Activated T-helper 1 cell treated with anti-CD3 and anti-CD28 coated beads, Interleukin-12 subunit alpha, Interleukin-12 subunit beta, Interleukin-2, Interleukin-4 antibody, amounts not matched to agents 30 ng/mL and 10 ng/mL and 1 ng/mL, durations not matched to agents 14 hours and 24 hours and 36 hours (primary cell): ENCODE measurements around the gene HAUS5. TPM values are rescaled to one million over a fixed set of nuclear protein-coding genes. Genes with fewer than 3 reads are reported as not detected.

Experiments
- DNase-seq: peaks from one replicate; pipeline ENCODE4 v3.0.0; 2021; ENCODE audit warnings: low spot score
- H3K27ac Mint-ChIP-seq: one replicate; pipeline ENCODE4 v1.8.0; 2021; ENCODE audit warnings: mild to moderate bottlenecking, mixed read lengths
- H3K27me3 Mint-ChIP-seq: one replicate; pipeline ENCODE4 v1.8.0; 2022; ENCODE audit warnings: mild to moderate bottlenecking, moderate library complexity, mixed read lengths; ENCODE audit not compliant: insufficient read depth
- H3K36me3 Mint-ChIP-seq: one replicate; pipeline ENCODE4 v1.8.0; 2021; ENCODE audit warnings: low read depth, mixed read lengths
- H3K4me1 Mint-ChIP-seq: one replicate; pipeline ENCODE4 v1.8.0; 2021; ENCODE audit warnings: low read depth, mixed read lengths
- H3K4me3 Mint-ChIP-seq: one replicate; pipeline ENCODE4 v1.8.0; 2021; ENCODE audit warnings: mild to moderate bottlenecking, moderate library complexity, mixed read lengths
- H3K9me3 Mint-ChIP-seq: one replicate; pipeline ENCODE4 v1.8.0; 2021; ENCODE audit warnings: mixed read lengths
- intact Hi-C: fragments of 100-400 bp; cut with micrococcal nuclease; formaldehyde crosslinking; loops from one replicate; pipeline ENCODE4 v1.15.1; 2024
- total RNA-seq: library from RNA; stranded (reverse); gene quantifications from 2 replicates; pipeline ENCODE4 v1.2.3, GENCODE V29; 2022

The HAUS5 gene
- total RNA-seq, 1 donor from 2014 or later: 41.0 TPM

- intact Hi-C loops: no loop called here
- Mint-ChIP-seq H3K9me3 (no peaks in the 10 kb centered on the region), H3K4me3 (no peak overlapping the region), H3K27me3 (no peaks in the 10 kb centered on the region), H3K4me1 (peaks cover 21% of the 10 kb centered on the region), H3K36me3 (peaks cover 7% of the 10 kb centered on the region), H3K27ac (no peak overlapping the region)
- DNase-seq: no peak
These were observed 2.5 kb downstream of the HAUS5 start for GRCh38 chr19:35615036-35615435.

- Mint-ChIP-seq H3K36me3 (peaks cover 22% of the 10 kb centered on the region), H3K4me1 (peaks cover 2% of the 10 kb centered on the region), H3K27me3 (no peaks in the 10 kb centered on the region), H3K9me3 (no peaks in the 10 kb centered on the region), H3K4me3 (no peak overlapping the region), H3K27ac (no peak overlapping the region)
- intact Hi-C loops: no loop called here
- no peak for DNase-seq
These were observed 6.3 kb downstream of the HAUS5 start for GRCh38 chr19:35618857-35619256.

GRCh38 chr19:35619290-35619923, 6.9 kb downstream of the HAUS5 start:
- no peak overlapping the region for H3K4me3 Mint-ChIP-seq
- H3K4me1 Mint-ChIP-seq: no peaks in the 10 kb centered on the region
- H3K27ac Mint-ChIP-seq: no peak overlapping the region
- peaks cover 22% of the 10 kb centered on the region for H3K36me3 Mint-ChIP-seq
- no peaks in the 10 kb centered on the region for H3K27me3 Mint-ChIP-seq
- intact Hi-C loops: no loop called here
- no peak for DNase-seq
- H3K9me3 Mint-ChIP-seq: no peaks in the 10 kb centered on the region

GRCh38 chr19:35620001-35620400, 7.5 kb downstream of the HAUS5 start:
- no peak for DNase-seq
- H3K36me3 Mint-ChIP-seq: peaks cover 22% of the 10 kb centered on the region

GRCh38 chr19:35621708-35622107, 9.2 kb downstream of the HAUS5 start:
- Mint-ChIP-seq H3K36me3 (peaks cover 16% of the 10 kb centered on the region), H3K9me3 (no peaks in the 10 kb centered on the region), H3K27me3 (no peaks in the 10 kb centered on the region), H3K4me1 (no peaks in the 10 kb centered on the region), H3K4me3 (no peak overlapping the region), H3K27ac (no peak overlapping the region)
- intact Hi-C loops: no loop called here
- DNase-seq: no peak

More at GRCh38 chr19:35620001-35620400, 7.5 kb downstream of the HAUS5 start:
- H3K9me3 Mint-ChIP-seq: no peaks in the 10 kb centered on the region
- no peak overlapping the region for H3K4me3 Mint-ChIP-seq
- H3K27ac Mint-ChIP-seq: peak overlapping the region; percentile 4
- H3K27me3 Mint-ChIP-seq: no peaks in the 10 kb centered on the region
- H3K4me1 Mint-ChIP-seq: no peaks in the 10 kb centered on the region
- intact Hi-C loops: no loop called here

- no peaks in the 10 kb centered on the region for H3K27me3 Mint-ChIP-seq
- no peak for DNase-seq
- H3K4me1 Mint-ChIP-seq: no peaks in the 10 kb centered on the region
- no peak overlapping the region for H3K4me3 Mint-ChIP-seq
- intact Hi-C loops: no loop called here
- H3K27ac Mint-ChIP-seq: no peak overlapping the region
- peaks cover 16% of the 10 kb centered on the region for H3K36me3 Mint-ChIP-seq
- no peaks in the 10 kb centered on the region for H3K9me3 Mint-ChIP-seq
These were observed 10.2 kb downstream of the HAUS5 start for GRCh38 chr19:35622750-35623149.

GRCh38 chr19:35623327-35624010, 10.9 kb downstream of the HAUS5 start:
- H3K27me3 Mint-ChIP-seq: no peaks in the 10 kb centered on the region
- H3K9me3 Mint-ChIP-seq: no peaks in the 10 kb centered on the region
- no peak overlapping the region for H3K4me3 Mint-ChIP-seq
- no peak overlapping the region for H3K27ac Mint-ChIP-seq
- peaks cover 16% of the 10 kb centered on the region for H3K36me3 Mint-ChIP-seq
- no peak for DNase-seq
- intact Hi-C loops: no loop called here
- peaks cover 5% of the 10 kb centered on the region for H3K4me1 Mint-ChIP-seq

GRCh38 chr19:35628264-35628564, 15.7 kb downstream of the HAUS5 start:
- Mint-ChIP-seq H3K4me1 (peaks cover 12% of the 10 kb centered on the region), H3K27me3 (no peaks in the 10 kb centered on the region), H3K9me3 (no peaks in the 10 kb centered on the region), H3K4me3 (peak overlapping the region; percentile 100), H3K36me3 (peaks cover 31% of the 10 kb centered on the region), H3K27ac (peak overlapping the region; percentile 100)
- intact Hi-C loops: loop anchor here (1.0 kb wide), 8 partner anchors 16 to 360 kb away; partner anchors contain the start of genes COX6B1, HAUS5, PSENEN and U2AF1L4
- DNase-seq: no peak

GRCh38 chr19:35628565-35629331, 16.2 kb downstream of the HAUS5 start, which contains the start of gene RBM42:
Gene RBM42, plus strand, starts transcription at chr19:35629036. Its CDS starts 118 bp downstream, at chr19:35629154.
- intact Hi-C loops: loop anchor here (1.0 kb wide), 8 partner anchors 16 to 360 kb away; partner anchors contain the start of genes COX6B1, HAUS5, PSENEN and U2AF1L4
- peak; percentile 96 for DNase-seq
- H3K27me3 Mint-ChIP-seq: no peaks in the 10 kb centered on the region
- peak within 1 kb of the TSS; percentile 100 for H3K4me3 Mint-ChIP-seq
- peaks cover 12% of the 10 kb centered on the region for H3K4me1 Mint-ChIP-seq
- peak within 1 kb of the TSS; percentile 100 for H3K27ac Mint-ChIP-seq
- no peaks in the 10 kb centered on the region for H3K9me3 Mint-ChIP-seq
- H3K36me3 Mint-ChIP-seq: peaks cover 34% of the 10 kb centered on the region

GRCh38 chr19:35629332-35629633, 16.7 kb downstream of the HAUS5 start:
- Mint-ChIP-seq H3K9me3 (no peaks in the 10 kb centered on the region), H3K27me3 (no peaks in the 10 kb centered on the region), H3K27ac (peak overlapping the region; percentile 100), H3K4me3 (peak overlapping the region; percentile 100), H3K4me1 (peaks cover 12% of the 10 kb centered on the region), H3K36me3 (peaks cover 34% of the 10 kb centered on the region)
- DNase-seq: no peak
- intact Hi-C loops: no loop called here

GRCh38 chr19:35633727-35634440, 21.3 kb downstream of the HAUS5 start:
- Mint-ChIP-seq H3K27ac (no peak overlapping the region), H3K4me1 (peaks cover 2% of the 10 kb centered on the region), H3K9me3 (no peaks in the 10 kb centered on the region), H3K36me3 (peaks cover 51% of the 10 kb centered on the region), H3K4me3 (no peak overlapping the region), H3K27me3 (no peaks in the 10 kb centered on the region)
- no peak for DNase-seq
- intact Hi-C loops: no loop called here

- Mint-ChIP-seq H3K4me3 (no peak overlapping the region), H3K27me3 (no peaks in the 10 kb centered on the region), H3K9me3 (no peaks in the 10 kb centered on the region), H3K27ac (peak overlapping the region; percentile 20), H3K36me3 (peaks cover 38% of the 10 kb centered on the region), H3K4me1 (peaks cover 7% of the 10 kb centered on the region)
- no peak for DNase-seq
- intact Hi-C loops: no loop called here
These were observed 24.1 kb downstream of the HAUS5 start for GRCh38 chr19:35636651-35637050.
